Stimulated activated CD4-positive, alpha-beta T cell treated with anti-CD3 and anti-CD28 coated beads, Interleukin-15, amount 100 ng/mL, for 24 hours (primary cell): Measurements from ENCODE around the gene COTL1.

Experiments
- DNase-seq: peaks from one replicate; pipeline ENCODE4 v3.0.0-alpha.2; 2020

COTL1 gene

DNA sequence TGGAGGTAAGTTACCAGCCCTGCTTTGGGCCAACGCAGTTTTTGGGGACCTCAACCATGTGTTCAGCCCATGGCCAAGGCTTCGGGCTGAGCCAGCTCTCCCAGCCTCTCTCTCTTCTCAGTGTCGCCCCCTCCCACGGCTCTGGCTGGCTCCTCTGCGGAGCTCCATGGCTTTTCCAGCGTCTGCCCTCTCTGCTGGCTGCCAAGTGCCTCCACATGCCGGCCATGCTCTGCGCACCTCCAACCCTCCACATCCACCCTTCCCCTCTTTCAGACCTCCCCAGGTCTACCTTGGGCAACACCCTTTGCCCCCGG, 23.2 kb downstream of the COTL1 start:
- DNase-seq = no peak

DNA sequence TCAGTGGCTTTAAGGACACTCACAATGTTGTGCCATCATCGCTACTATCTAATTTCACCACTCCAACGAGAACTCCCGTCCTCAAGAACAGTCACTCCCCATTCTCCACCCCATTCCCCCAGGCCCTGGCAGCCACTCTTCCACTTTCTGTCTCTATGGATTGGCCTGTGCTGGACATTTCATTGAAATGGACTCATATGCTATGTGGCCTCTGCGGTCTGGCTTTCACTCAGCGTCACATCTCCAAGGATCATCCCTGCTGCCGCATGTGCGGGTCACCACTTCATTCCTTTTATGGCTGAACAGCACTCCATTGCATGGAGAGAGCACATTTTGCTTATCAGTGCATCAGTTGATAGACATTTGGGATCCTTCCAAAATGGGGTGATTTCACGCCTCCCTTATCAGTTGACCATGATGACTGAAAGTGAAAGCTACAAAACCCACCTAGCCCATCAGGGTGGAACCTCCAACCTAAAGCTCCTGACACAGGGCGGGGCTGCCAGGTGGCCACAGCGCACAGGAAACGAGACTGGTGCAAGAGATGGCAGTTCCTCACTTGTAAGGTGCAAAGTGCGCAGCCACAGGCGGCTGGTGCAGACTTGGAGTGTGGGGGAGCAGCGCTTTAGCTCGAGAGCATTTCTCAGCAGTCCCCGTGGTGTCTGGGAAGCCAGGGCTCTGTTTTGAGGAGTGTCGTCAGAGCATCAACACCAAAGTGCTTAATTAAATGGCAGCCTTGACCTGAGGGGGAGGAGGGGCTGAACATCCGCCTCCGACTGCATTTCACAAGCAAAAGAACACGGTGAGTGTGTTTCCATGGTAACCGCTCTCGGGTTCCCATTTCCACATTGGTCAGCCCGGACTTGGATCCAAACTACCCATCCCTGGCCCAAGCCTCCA, 23.8 kb downstream of the COTL1 start:
- DNase-seq = peak; percentile 77

DNA sequence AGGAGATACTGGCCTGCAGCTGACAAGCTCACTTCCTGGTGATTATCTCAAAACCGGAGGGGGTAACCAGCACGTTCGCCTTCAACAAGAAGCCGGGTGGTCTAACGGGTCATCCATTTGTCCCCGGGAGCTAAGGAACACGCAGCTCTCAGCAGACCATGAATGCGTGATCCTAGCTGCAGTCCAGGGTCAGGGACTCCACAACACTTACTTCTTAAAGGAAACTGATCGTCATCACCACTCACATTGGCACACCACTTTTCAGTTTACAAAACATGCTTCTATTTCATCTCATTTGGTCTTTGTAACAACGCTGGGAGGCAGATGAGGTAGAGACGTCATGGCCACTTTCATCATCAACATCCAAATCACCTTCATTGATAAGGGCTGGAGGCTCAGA, 25.2 kb downstream of the COTL1 start:
- no peak for DNase-seq

DNA sequence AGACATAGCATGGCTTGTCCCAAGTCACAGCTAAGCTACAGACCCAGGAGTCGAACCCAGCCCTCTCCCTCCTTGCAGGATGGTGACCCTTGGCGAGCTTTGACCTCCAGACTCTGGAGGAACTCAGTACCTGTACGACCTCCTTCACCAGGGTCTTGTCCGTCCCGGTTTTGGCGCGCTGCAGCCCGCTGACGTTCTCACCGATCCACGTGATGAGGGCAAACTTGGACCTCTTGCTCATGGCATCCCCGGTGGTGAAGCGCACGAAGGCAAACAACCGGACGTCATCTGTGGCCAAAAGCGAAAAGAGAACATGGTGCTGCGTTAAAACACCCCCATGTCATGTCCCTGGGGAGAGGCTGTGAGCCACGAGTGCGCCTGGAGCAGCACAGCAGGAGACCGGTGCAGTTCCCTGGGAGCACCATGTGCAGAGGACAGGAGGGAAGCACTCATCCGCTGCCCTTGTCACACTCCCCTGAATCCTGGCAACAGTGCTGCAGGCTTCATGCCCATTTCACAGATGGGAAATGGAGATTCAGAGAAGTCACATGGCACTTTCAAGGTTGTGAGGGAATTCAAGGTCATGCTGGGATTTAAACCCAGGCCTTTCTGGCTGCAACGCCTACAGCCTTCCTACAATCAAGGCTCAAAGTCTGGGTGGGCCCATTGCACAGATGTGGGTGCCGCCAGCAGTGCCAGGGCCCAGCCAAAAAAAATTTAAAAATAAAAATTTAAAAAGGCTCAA, 27.7 kb downstream of the COTL1 start:
- DNase-seq = no peak

DNA sequence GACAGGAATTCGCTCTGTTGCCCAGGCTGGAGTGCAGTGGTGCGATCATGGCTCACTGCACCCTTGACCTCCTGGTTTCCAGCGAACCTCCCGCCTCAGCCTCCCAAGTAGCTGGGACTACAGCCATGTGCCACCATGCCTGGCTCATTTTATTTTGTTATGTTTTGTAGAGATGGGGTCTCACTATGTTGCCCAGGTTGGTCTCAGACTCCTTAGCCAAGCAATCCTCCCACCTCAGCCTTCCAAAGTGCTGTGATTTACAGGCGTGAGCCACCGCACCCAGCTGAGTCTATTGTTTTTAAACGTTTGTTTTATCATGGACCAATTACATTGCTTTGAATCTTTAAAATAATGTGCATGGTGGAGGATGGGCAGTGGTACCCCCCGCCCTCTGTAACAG, 28.9 kb downstream of the COTL1 start:
- DNase-seq = no peak

DNA sequence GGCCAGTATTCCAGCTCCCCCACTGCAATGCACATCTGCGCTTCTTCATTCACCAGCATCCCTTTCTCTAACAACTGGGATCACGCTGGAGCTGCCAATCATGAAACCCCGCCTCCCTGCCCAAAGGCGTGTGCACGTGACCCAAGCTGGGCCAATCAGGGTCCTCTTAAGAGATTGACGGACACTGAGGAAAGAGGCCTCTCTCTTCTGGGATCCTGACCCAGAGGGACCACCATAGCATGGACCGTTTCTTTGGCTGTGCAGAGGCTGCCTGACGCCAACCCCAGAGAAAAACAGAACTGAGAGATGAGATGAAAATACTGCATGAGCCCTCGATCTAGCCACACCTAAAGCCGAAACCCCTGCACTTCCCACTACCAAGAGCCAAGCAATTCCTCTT, 32.0 kb downstream of the COTL1 start:
- no peak for DNase-seq

DNA sequence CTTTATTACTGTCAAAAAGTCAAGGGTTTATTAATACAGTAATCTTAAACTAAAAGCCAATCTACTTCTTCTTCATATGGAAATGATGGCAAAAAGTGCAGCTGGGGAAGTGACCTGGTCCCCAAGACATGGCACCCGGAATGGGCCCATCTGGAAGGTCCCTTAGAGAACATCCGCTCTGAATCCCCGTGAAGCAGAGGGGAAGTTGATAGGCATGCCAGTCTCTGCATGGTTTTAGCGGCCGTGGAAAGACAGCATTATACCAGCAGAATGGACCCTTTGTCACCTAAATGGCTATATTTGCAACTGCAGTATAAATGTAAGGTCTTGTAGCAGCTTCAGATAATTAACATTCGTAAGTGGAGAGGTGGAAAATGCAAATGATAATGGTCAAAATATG, 32.4 kb downstream of the COTL1 start:
- no peak for DNase-seq

DNA sequence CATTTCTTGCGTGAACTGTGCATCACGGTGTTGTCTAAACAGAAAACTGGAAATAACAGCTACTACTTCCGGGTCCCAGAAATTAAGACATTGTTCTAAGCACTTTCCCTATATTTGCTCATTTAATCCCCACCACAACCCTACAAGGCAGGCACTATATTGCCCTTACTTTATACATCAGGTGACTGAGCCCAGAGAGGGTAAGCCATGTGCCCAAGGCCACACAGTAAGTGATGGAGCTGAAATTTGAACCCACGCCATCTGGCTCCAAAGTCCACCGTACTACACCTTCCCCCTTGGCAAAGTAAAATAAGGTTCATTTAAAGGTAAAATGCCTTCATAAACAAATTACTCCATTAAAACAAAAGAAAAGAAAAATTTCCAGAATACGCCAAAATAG, 33.2 kb downstream of the COTL1 start:
- no peak for DNase-seq

DNA sequence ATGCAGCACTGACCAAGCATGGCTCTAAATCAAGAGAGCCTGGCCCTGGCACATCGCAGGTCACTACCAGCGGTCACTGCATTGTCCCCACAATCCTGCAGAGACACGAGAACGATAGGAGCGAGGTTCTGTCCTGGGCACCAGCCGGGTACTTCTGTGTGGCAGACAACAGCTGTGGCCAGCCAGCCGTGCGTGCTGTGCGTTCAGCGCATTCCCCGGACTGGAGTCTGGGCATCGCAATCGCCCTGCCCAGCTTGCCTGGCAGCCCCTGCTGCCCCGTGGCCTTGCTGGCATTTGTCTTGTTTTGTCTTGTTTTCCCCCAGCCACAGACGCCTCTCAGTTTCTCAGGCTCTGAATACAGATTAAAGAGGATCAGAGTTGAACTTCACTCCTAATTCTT, 33.9 kb downstream of the COTL1 start:
- DNase-seq = no peak

DNA sequence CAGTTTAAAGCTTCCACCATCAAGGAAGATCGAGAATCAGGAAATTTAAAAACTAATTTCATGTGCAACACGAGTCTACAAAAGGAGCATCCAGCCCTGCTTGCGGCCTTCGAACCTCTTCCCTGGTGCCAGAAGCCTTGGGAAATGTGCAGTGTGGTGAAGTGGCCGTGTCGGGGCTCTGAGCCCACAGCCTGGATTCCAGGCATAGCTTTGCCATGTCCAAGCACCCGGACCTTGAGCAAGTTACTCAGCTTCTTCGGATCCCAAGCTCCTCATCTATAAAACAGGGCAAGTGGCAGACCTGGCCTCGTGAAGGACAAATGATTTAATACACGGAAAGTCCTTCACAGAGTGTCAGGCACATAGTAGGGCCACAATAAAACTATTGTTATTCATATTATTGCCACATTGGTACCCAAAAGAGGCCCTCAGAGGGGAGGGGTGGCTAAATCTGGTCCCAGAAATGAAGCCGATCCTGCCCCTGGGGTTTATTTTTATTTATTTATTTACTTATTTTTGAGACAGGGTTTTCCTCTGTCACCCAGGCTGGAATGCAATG, 34.8 kb downstream of the COTL1 start:
- no peak for DNase-seq

DNA sequence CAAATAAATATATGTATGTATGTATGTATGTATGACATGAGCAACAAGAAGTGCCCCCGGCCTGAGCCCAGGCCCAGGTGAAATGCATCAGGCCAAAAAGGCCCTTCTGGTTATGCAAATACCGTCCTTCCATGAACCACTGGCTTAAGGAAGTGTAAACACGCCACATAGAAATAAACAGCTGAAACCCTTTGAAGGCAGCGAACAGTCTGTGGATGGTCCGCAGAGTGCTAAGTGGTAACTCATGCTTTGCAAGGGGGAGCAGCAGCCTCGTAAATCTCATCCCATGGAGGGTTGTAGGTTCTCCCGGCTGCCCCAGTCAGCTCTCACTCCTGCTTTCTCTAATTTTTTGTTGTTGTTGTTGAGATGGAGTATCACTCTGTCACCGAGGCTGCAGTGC, 36.7 kb downstream of the COTL1 start:
- DNase-seq = no peak

DNA sequence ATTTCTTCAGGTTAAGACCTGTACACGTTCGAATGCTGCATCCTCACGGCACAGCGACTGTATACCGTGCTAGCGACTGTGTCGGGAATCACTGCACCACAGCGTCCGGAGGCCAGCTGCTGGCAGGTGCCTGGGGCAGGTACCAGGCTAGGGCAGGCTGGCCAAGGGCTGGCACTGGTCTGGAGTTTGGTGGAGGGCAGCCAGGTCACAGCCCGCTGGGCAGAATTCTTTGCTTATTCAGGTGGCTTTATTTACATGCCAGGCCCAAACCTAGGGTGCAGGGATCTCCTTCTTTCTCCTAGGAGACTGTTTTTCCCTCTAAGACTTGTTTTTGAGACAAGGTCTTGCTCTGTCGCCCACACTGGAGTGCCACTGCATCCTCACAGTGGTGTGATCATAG, 37.9 kb downstream of the COTL1 start:
- DNase-seq = no peak

DNA sequence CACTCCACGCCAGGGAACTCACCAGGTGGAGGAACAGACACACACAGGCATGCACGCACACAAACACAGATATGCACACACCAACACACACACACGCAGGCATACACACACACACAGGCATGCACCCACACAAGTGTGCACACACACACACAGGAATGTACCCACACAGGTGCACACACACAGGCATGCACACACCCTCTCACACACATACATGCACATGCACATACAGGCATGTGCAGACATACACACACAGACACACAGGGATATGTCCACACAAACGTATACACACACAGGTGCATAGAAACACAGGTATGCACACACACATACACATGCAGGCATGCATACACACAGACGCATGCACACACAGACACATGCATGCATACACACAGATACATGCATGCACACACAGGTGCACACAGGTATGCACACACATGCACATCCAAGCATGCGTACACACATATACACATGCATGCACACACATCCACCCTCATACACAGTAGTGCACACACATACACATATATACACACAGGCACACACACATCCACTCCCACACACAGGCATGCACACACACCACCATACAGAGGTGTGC, 39.2 kb downstream of the COTL1 start:
- DNase-seq = no peak

DNA sequence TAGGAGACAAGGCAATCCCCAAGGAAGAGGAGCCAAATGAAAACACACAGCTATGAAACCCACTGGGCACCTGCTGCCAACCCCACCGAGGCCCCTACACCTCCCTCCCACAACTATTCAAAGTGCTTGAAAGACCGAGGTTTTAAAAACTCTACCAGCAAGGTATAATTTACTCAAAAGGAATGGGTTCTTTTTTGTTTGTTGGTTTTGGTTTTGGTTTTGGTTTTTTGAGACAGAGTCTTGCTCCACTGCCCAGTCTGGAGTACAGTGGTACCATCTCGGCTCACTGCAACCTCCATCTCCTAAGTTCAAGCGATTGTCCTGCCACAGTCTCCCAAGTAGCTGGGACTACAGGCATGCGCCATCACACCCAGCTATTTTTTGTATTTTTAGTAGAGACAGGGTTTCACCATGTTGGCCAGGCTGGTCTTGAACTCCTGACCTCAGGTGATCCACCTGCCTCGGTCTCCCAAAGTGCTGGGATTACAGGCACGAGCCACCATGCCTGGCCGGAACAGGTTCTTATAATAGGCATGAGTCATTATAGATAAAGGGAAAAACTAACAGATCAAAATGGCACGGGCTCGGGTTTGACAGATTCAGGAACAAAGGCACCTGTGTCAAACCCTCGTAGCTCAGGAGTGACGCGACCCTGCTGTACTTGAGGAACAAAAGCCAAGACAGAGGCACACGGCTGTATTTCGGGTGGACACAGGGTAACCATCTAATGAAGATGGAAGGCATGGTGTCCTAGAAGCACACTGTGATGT, 40.7 kb downstream of the COTL1 start:
- DNase-seq = no peak

DNA sequence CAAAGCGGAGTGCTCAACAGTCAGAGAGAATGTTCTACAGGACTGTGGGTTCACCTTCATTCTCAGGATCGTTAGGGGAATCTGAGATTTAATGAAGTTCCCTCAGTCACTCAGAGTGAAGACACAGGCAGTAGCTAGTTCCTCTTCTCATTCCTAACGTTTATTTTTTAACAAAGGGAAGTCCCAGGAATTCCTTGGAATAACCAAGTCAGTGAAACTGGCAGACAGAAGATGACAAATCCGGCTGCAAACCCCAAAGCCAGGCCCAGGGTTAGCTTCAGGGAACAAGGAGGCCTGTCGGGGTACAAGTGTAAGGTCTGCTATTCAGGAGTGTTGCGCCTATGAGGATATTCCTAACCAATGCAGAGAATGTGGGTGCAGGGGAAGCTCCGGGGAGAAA, 42.0 kb downstream of the COTL1 start:
- no peak for DNase-seq

DNA sequence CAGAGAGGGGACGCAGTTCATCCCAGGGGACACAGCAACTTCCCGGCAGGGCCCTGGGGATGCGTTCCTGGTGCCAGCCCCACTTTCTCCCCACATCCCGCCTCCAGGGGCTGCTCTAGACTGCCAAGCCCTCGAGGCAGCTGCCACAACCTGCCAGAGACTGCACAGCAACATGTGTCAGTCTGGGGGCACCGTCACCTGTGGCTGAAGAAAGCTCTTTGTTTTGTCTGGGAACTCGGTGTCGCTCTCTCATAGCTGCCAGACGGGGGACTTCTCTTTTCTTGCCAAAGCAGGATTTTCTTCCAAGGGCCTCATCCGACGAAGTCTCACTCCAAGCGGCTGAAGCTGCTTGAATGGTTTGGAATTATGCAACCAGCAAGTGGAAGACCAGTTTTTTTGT, 43.7 kb downstream of the COTL1 start:
- DNase-seq = no peak

DNA sequence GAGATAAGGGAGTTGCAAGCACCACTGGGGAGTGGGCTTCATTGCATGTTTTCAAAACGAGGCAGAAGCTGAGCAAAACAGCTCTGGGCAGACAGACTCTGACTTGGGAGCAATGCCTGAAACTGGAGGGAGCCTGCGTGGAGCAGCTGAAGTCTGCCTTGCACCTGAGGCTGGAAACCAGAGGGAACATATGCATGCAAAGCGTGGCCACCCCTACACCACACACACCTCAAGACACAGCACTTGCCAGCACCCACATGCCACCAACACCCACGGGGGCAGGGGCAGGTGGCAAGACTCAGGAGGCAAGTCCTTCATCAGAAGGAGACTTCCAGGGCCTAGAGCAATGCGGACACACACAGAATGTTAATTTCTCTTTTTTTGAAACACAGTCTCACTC, 45.8 kb downstream of the COTL1 start:
- no peak for DNase-seq

DNA sequence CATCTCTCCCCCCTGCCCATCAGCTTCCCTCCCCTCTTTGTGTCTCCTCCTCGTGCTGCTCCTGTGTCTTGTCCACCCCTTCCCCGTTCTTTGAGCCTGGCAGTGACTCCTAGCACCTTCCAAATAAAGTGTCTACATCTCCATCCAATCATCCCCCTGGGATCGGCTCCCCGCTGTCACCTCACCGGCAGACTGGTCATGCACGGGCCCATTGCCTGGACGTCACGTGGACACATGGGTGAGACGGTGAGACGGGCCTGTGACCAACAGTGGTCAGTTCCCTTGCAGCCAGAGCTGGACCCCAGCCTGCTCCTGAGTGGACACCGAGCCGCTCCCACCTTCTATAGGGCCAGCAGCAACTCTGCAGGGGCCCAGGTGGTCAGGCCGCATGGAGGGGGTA, 46.4 kb downstream of the COTL1 start:
- no peak for DNase-seq

DNA sequence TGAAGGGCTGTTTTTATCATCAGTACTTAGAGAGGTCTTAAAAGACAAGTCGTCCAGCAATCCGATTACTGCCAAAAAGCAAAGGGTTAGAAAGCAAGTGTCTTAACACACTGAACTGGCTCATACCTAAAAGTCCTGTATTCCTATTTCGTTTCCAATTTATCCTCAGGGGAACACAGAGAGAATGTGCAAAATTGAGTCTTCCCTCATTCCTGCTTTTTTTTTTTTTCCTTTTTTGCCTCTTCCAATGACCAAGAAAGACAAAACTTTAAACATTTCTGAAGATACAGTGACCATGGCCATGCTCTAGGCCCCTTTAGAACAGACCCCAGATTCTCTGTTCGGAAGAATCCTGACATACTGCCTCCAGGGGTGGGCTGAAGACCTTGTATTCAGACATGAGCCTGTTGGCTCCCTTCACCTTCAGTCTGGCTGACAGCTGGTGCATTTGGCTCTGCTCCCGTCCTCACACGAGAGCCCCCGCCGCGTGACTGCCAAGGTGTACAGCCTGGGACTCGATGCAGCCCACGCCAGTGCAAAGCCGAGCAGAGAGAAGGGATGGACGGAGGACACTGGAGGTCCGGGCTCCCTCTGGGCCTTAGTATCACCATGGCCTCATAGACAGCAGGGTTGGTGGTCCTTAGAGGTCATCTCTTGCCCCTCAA, 47.0 kb downstream of the COTL1 start:
- no peak for DNase-seq

DNA sequence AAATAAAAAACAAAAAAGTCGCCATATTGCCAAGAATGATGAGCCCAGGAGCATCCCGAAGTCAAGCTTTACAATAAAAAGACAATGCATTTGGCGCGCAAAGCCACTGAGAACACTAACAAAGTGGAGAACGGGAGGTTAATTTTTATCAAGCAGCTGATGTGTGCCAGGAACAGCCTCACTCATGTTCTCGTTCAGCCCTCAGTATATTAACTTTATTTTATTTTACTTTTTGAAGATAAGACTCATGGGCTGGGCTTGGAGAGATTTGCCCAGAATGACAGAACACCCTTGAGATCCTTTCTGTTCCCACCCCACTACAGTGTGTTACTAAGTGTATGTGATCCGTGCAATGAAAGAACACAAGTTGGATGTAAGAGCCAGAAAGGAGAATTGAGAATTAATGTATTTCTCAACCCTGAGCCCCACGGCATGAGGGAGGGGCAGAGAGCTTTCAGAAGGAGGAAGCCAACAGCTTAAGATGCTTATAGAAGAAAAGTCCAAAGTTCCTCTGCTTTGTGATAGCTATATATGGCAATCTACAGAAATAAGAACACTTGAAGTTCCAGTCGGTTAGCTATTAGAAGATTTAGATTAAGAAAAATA, 48.4 kb downstream of the COTL1 start:
- no peak for DNase-seq

DNA sequence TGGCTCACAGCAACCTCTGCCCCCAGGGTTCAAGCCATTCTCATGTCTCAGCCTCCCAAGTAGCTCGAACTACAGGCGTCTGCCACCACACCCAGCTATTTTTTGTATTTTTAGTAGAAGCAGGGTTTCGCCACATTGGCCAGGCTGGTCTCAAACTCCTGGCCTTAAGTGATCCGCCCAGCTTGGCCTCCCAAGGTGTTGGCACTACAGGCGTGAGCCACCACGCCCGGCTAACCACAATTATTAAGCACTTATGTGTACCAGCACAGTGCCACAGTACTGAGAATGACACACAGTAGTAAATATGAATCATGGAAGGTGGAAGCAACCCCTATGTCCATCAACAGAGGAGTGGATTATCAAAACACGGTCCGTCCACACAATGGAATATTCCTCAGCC, 49.8 kb downstream of the COTL1 start:
- DNase-seq = no peak

DNA sequence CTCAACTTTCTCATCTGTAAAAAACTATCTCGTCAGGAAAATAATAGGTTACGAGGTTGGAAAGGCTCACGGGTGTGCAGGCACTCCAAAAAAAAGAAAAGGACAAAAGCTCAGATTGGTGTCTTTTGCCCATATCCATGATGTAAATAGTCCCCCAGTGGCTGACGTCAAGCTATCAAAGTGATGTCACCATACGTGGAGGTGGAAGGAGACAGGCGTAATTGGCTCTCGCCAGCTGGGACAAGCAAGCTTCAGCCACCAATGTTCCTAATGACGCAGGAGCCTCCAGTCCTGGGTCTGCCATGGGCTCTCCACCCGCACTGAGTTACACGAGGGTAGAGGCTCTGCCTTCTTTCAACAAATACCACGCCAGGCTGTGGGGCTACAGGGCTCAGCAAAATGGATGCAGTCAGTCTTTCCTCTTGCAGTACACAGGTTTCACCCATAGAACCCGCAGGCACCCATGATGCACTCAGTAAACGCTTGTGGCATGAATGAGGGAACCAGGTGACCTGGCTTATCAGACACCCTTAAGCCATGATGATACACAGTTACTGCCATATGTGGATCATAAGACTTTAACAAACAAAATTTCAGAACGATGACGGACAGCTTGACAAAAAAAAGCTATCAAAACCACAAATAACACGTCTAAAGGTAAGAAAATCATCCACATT, 50.5 kb downstream of the COTL1 start:
- DNase-seq = no peak
